Muscle of back (tissue), 11 donors: Measurements from ENCODE around the gene ELFN1. TPM values are rescaled to one million over a fixed set of nuclear protein-coding genes. Genes with fewer than 3 reads are reported as not detected.

ENCODE experiments used
- DNase-seq, 3 donors: peaks; one replicate each; pipeline versions ENCODE4 v3.0.0 to v3.0.0-alpha.2; 2013
- polyA plus RNA-seq, 10 donors: library from polyadenylated mRNA; unstranded; fragments of 120-200 nt; gene quantifications; one replicate each; pipeline ENCODE4 v1.2.1, GENCODE V29; 2013; ENCODE audit not compliant: insufficient read length in 10 of 10

The ELFN1 gene
- polyA plus RNA-seq, 10 donors, result 1.4 to 7.9 (median 4.4) TPM

- DNase-seq, result no peak
Observed at GRCh38 chr7:1740214-1740613, 70.1 kb downstream of the ELFN1 start.

GRCh38 chr7:1741246-1741645 lies 71.2 kb downstream of the ELFN1 start:
- DNase-seq, result no peak

GRCh38 chr7:1741751-1742554 lies 71.9 kb downstream of the ELFN1 start:
- no peak for DNase-seq

- DNase-seq, result peak; percentile 36 to 86 (median 71)
Observed at GRCh38 chr7:1742555-1743303, 72.7 kb downstream of the ELFN1 start.

- DNase-seq, result no peak
Observed at GRCh38 chr7:1743481-1744230, 73.6 kb downstream of the ELFN1 start.

GRCh38 chr7:1744296-1745017 lies 74.4 kb downstream of the ELFN1 start:
- no peak for DNase-seq

- no peak for DNase-seq
Observed at GRCh38 chr7:1745018-1745532, 75.0 kb downstream of the ELFN1 start.

GRCh38 chr7:1745576-1746490 lies 75.8 kb downstream of the ELFN1 start:
- DNase-seq, result no peak

- DNase-seq, result no peak
Observed at GRCh38 chr7:1746491-1746975, 76.5 kb downstream of the ELFN1 start.

GRCh38 chr7:1747004-1747801 lies 77.1 kb downstream of the ELFN1 start:
- no peak for DNase-seq

- DNase-seq, result no peak
Observed at GRCh38 chr7:1748076-1748838, 78.2 kb downstream of the ELFN1 start.

GRCh38 chr7:1748839-1749173 lies 78.7 kb downstream of the ELFN1 start:
- no peak for DNase-seq

- no peak for DNase-seq
Observed at GRCh38 chr7:1749351-1749863, 79.3 kb downstream of the ELFN1 start.

GRCh38 chr7:1749864-1750466 lies 79.9 kb downstream of the ELFN1 start:
- no peak for DNase-seq

- DNase-seq, result no peak
Observed at GRCh38 chr7:1750541-1751021, 80.5 kb downstream of the ELFN1 start.

GRCh38 chr7:1752111-1752510 lies 82.0 kb downstream of the ELFN1 start:
- no peak for DNase-seq

GRCh38 chr7:1752771-1753563 lies 82.9 kb downstream of the ELFN1 start:
- DNase-seq, result no peak
